ENCODE measurements around the gene CDNF. TPM values are rescaled to one million over a fixed set of nuclear protein-coding genes. Genes with fewer than 3 reads are reported as not detected.

The CDNF gene
- polyA plus RNA-seq, 2 of the 4 experiments (the other 2 are of a cell fraction), result 1.6 to 2.0 TPM

GRCh38 chr10:14782691-14783363 lies 55.0 kb downstream of the CDNF start (continued):
- TF ChIP-seq KDM5A (IDR thresholded peaks at IDR 0.05), result no peak
- TF ChIP-seq, protein P1, sequence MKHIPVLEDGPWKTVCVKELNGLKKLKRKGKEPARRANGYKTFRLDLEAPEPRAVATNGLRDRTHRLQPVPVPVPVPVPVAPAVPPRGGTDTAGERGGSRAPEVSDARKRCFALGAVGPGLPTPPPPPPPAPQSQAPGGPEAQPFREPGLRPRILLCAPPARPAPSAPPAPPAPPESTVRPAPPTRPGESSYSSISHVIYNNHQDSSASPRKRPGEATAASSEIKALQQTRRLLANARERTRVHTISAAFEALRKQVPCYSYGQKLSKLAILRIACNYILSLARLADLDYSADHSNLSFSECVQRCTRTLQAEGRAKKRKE (CRISPR knock-in tag; IDR thresholded peaks at IDR 0.05; ENCODE audit: low read depth), result peak; percentile 79; the same call in 1 of the 2 replicates
- TF ChIP-seq MAX (IDR thresholded peaks at IDR 0.05), result peak; percentile 60

DNA sequence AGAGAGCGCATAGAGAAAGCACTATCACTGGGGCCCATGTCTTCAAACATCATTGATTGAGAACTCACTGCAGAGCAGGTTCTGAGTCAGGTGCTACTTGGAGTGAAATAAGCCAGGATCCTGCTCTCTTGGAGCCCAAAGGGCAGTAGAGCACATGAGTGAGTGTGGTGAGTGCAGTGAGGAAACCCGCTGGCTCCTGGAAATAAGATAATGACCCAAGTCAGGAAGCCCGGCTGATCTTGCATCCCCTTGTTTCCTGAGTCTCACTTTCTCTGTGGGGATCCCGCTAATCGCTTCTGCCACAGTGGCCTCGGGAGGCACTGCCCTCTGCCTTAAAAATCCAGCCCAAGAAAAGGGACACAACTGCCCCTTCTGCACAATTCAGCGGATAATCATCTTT lies 56.1 kb downstream of the CDNF start:
- H3K4me2 ChIP-seq, result peak overlapping the region; percentile 77
- H3K4me3 ChIP-seq, result no peak overlapping the region
- no peak for ATAC-seq
- FAIRE-seq, result no peak
- no peak for DNase-seq (ENCODE audit: low read depth in 1 of 2, low spot score in 1 of 2)
- 96% methylated on average over 7 of the region's 7 CpGs for WGBS (ENCODE audit: missing lambda C conversion rate)
- POLR2A ChIA-PET, result interaction anchor here (0.7 kb wide), 1 partner anchor 168 kb away, joined by 13 read pairs; no protein-coding TSS in a partner anchor
- peaks cover 51% of the 10 kb centered on the region for H3K4me1 ChIP-seq
- H3K27ac ChIP-seq, result peak overlapping the region; percentile 88 to 92
- TF ChIP-seq RCOR1 (IDR thresholded peaks at IDR 0.05; ENCODE audit: low read depth, low read length), result no peak
- no peak for TF ChIP-seq FOSL2 (IDR thresholded peaks at IDR 0.05)
- TF ChIP-seq FOSL2 (CRISPR knock-in tag; IDR thresholded peaks at IDR 0.05), result no peak
- no peak for TF ChIP-seq EHMT2 (IDR thresholded peaks at IDR 0.05; ENCODE audit: low read depth)
- TF ChIP-seq CHD2 (IDR thresholded peaks at IDR 0.05; ENCODE audit: low read length, partially characterized antibody), result no peak
- TF ChIP-seq USF2 (IDR thresholded peaks at IDR 0.05), result no peak
- no peak for TF ChIP-seq RAD21 (conservative IDR thresholded peaks at IDR 0.05 in 1 of 2, IDR thresholded peaks at IDR 0.05 in 1 of 2)
- TF ChIP-seq HEYL (CRISPR knock-in tag; IDR thresholded peaks at IDR 0.05), result no peak
- TF ChIP-seq PHF8 (IDR thresholded peaks at IDR 0.05; ENCODE audit: borderline replicate concordance, low read depth), result no peak
- no peak for TF ChIP-seq TP53 (CRISPR knock-in tag; IDR thresholded peaks at IDR 0.05)
- TF ChIP-seq NPAS2 (CRISPR knock-in tag; IDR thresholded peaks at IDR 0.05; ENCODE audit: borderline replicate concordance), result no peak
- TF ChIP-seq SREBF2 (IDR thresholded peaks at IDR 0.05), result no peak
- TF ChIP-seq, protein P2, sequence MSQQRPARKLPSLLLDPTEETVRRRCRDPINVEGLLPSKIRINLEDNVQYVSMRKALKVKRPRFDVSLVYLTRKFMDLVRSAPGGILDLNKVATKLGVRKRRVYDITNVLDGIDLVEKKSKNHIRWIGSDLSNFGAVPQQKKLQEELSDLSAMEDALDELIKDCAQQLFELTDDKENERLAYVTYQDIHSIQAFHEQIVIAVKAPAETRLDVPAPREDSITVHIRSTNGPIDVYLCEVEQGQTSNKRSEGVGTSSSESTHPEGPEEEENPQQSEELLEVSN (IDR thresholded peaks at IDR 0.05; ENCODE audit: borderline replicate concordance, low read depth), result no peak
- no peak for TF ChIP-seq EHF (CRISPR knock-in tag; IDR thresholded peaks at IDR 0.05)
- no peak for TF ChIP-seq ZFP36 (IDR thresholded peaks at IDR 0.05; ENCODE audit: borderline replicate concordance, partially characterized antibody)
- TF ChIP-seq TFCP2L1 (CRISPR knock-in tag; IDR thresholded peaks at IDR 0.05), result no peak
- TF ChIP-seq CTCF (IDR thresholded peaks at IDR 0.05), result no peak
- CTCF ChIA-PET, result interaction anchor here (1.3 kb wide), 1 partner anchor 21 kb away, joined by 3 read pairs; no protein-coding TSS in a partner anchor
- peaks cover 13% of the 10 kb centered on the region for H3K9me3 ChIP-seq
